A549 (cell line): ENCODE results near the gene PTPRJ. TPM values are rescaled to one million over a fixed set of nuclear protein-coding genes. Genes with fewer than 3 reads are reported as not detected.

Experiments
- ATAC-seq, 2 experiments: fragments of 200-7000 bp in 1 of 2; fragments of >200 bp in 1 of 2; cut with Nextera tagmentation in 1 of 2; cut with Tn5 transposase in 1 of 2; 3 replicates each; pipeline versions ENCODE4 v1.8.0 to v1.9.1; 2018 to 2020; ENCODE audit warnings: mild to moderate bottlenecking in 1 of 2, moderate library complexity in 1 of 2
- CTCF ChIA-PET: fragments of 300-600 bp; sonication (Branson Sonifier 250); formaldehyde crosslinking; extraction: SDS; loops from one replicate; lab custom pipeline; 2021; ENCODE audit warnings: antibody characterized with exemption, inconsistent platforms; lab: Yijun Ruan, JAX
- POLR2A ChIA-PET: fragments of 350-600 bp; formaldehyde crosslinking; extraction: SDS; loops from one replicate; lab custom pipeline; 2021; ENCODE audit warnings: antibody characterized with exemption, inconsistent platforms; lab: Yijun Ruan, JAX
- DNase-seq, 2 experiments: peaks; one replicate each; pipeline versions ENCODE4 v3.0.0 to v3.0.0-alpha.2; 2011 to 2016; ENCODE audit warnings: low read depth in 1 of 2, low spot score in 1 of 2
- FAIRE-seq: peaks from 2 replicates; lab custom pipeline; 2011; peaks lifted over from hg19 to GRCh38; lab: Jason Lieb, UNC
- H3K27ac ChIP-seq, 2 experiments: fragments of >200 bp; sonication (Bioruptor Twin); formaldehyde crosslinking; 3 replicates each; pipeline ENCODE4 v1.5.1; 2016 to 2017
- H3K4me1 ChIP-seq: fragments of >200 bp; sonication (Bioruptor Twin); formaldehyde crosslinking; 3 replicates; pipeline ENCODE4 v1.6.1; 2016
- H3K4me2 ChIP-seq: fragments of >200 bp; sonication (Bioruptor Twin); formaldehyde crosslinking; 3 replicates; pipeline ENCODE4 v1.6.1; 2016
- H3K4me3 ChIP-seq: fragments of >200 bp; sonication (Bioruptor Twin); formaldehyde crosslinking; 3 replicates; pipeline ENCODE4 v1.5.1; 2016
- H3K9me3 ChIP-seq: fragments of >200 bp; sonication (Bioruptor Twin); formaldehyde crosslinking; 3 replicates; pipeline ENCODE4 v1.6.1; 2016
- EHMT2 ChIP-seq: fragments of 200-600 bp; sonication (generic); IDR thresholded peaks from 2 replicates; pipeline ENCODE4 v1.6.1; 2016; ENCODE audit warnings: antibody characterized with exemption, low read depth, mild to moderate bottlenecking, moderate library complexity
- EP300 ChIP-seq, 2 experiments: fragments of >200 bp; sonication (Bioruptor Twin); formaldehyde crosslinking; IDR thresholded peaks; 2 replicates in 1 of 2; 3 replicates in 1 of 2; pipeline ENCODE4 v1.6.1; 2016 to 2017
- HEYL ChIP-seq: fragments of 250-450 bp; sonication (Bioruptor Pico); IDR thresholded peaks from 2 replicates; pipeline ENCODE4 v1.8.0; 2021; ENCODE audit warnings: mild to moderate bottlenecking, moderate library complexity
- HOXB13 ChIP-seq: fragments of 250-450 bp; sonication (Bioruptor Pico); IDR thresholded peaks from 2 replicates; pipeline ENCODE4 v1.5.0; 2020; ENCODE audit warnings: low read depth, mild to moderate bottlenecking, moderate library complexity
- HOXB5 ChIP-seq: fragments of 250-450 bp; sonication (Bioruptor Pico); IDR thresholded peaks from 2 replicates; pipeline ENCODE4 v1.5.0; 2020; ENCODE audit warnings: mild to moderate bottlenecking, moderate library complexity
- JUN ChIP-seq, 2 experiments: fragments of >200 bp; sonication (Bioruptor Twin); formaldehyde crosslinking; IDR thresholded peaks; 2 replicates in 1 of 2; 3 replicates in 1 of 2; pipeline ENCODE4 v1.6.1; 2016 to 2017
- KDM1A ChIP-seq: fragments of 200-600 bp; sonication (generic); IDR thresholded peaks from 2 replicates; pipeline ENCODE4 v1.6.1; 2016; ENCODE audit warnings: low read depth, mild to moderate bottlenecking
- MAFK ChIP-seq: fragments of 450-650 bp; IDR thresholded peaks from 2 replicates; pipeline ENCODE4 v1.6.1; 2014; ENCODE audit not compliant: partially characterized antibody
- MAX ChIP-seq: IDR thresholded peaks from 2 replicates; pipeline ENCODE4 v1.6.1; 2012
- NR3C1 ChIP-seq: fragments of >200 bp; sonication (Bioruptor Twin); formaldehyde crosslinking; IDR thresholded peaks from 3 replicates; pipeline ENCODE4 v1.6.1; 2017
- RAD21 ChIP-seq, 2 experiments: fragments of >200 bp in 1 of 2; sonication (Bioruptor Twin) in 1 of 2; formaldehyde crosslinking in 1 of 2; IDR thresholded peaks in 1 of 2; conservative IDR thresholded peaks in 1 of 2; 2 replicates in 1 of 2; 3 replicates in 1 of 2; pipeline ENCODE4 v1.6.1; 2012 to 2018; ENCODE audit warnings: inconsistent platforms in 1 of 2
- RARB ChIP-seq: fragments of 250-450 bp; sonication (Bioruptor Pico); IDR thresholded peaks from 2 replicates; pipeline ENCODE4 v1.8.0; 2021; ENCODE audit warnings: mild to moderate bottlenecking, moderate library complexity
- RCOR1 ChIP-seq: fragments of 150-350 bp; IDR thresholded peaks from 2 replicates; pipeline ENCODE4 v1.6.1; 2014; ENCODE audit warnings: antibody characterized with exemption, low read length, low read depth
- SMC3 ChIP-seq: fragments of >200 bp; sonication (Bioruptor Twin); formaldehyde crosslinking; IDR thresholded peaks from 3 replicates; pipeline ENCODE4 v1.6.1; 2018; ENCODE audit warnings: inconsistent platforms
- TP53 ChIP-seq: fragments of 250-450 bp; sonication (Bioruptor Pico); IDR thresholded peaks from 2 replicates; pipeline ENCODE4 v1.5.0; 2021; ENCODE audit warnings: mild to moderate bottlenecking, moderate library complexity
- ZC3H11A ChIP-seq: fragments of 450-650 bp; IDR thresholded peaks from 2 replicates; pipeline ENCODE4 v1.6.1; 2014; ENCODE audit warnings: antibody characterized with exemption, mild to moderate bottlenecking
- WGBS: methylation state at CpG from one replicate; pipeline ENCODE4 v1.1.6; 2017; ENCODE audit errors: missing lambda C conversion rate; 5-methylcytosine and 5-hydroxymethylcytosine counted together
- polyA plus RNA-seq, 4 experiments: library from polyadenylated mRNA; depleted of rRNA in 3 of 4; stranded (reverse); fragments of >200 nt; fragmentation: RNase III in 1 of 4; extraction: RNeasy Plus Mini Kit Qiagen cat#74134 plus additional on column Dnase treatment in 1 of 4; gene quantifications; 2 replicates in 3 of 4; 3 replicates in 1 of 4; pipeline ENCODE4 v1.2.3, GENCODE V29; 2011 to 2017
- TF ChIP-seq, protein P1 (sequence below): fragments of >200 bp; sonication (Bioruptor Twin); formaldehyde crosslinking; IDR thresholded peaks from 3 replicates; pipeline ENCODE4 v1.5.1; 2016
- TF ChIP-seq, protein P2 (sequence below): fragments of 200-600 bp; sonication (generic); IDR thresholded peaks from 2 replicates; pipeline ENCODE4 v1.6.1; 2016; ENCODE audit warnings: antibody characterized with exemption, mild to moderate bottlenecking, moderate library complexity
- TF ChIP-seq, protein P3 (sequence below): IDR thresholded peaks from 2 replicates; pipeline ENCODE4 v1.6.1; 2012; ENCODE audit warnings: low read depth, borderline replicate concordance

The PTPRJ gene
- polyA plus RNA-seq, 2 of the 4 experiments (the other 2 are of a cell fraction): 30.3 to 50.5 TPM

- H3K27ac ChIP-seq: peak overlapping the region; percentile 64 to 84
- WGBS: 59% methylated on average over 4 of the region's 4 CpGs
- FAIRE-seq (no peak), ATAC-seq (peak; percentile 26 to 28; a peak in 5 of 6 replicates), DNase-seq (no peak)
- H3K4me1 ChIP-seq: peaks cover 94% of the 10 kb centered on the region
- no peak overlapping the region for H3K4me3 ChIP-seq
- H3K9me3 ChIP-seq: no peaks in the 10 kb centered on the region
- TF ChIP-seq EHMT2: no peak
- TF ChIP-seq, protein P1, sequence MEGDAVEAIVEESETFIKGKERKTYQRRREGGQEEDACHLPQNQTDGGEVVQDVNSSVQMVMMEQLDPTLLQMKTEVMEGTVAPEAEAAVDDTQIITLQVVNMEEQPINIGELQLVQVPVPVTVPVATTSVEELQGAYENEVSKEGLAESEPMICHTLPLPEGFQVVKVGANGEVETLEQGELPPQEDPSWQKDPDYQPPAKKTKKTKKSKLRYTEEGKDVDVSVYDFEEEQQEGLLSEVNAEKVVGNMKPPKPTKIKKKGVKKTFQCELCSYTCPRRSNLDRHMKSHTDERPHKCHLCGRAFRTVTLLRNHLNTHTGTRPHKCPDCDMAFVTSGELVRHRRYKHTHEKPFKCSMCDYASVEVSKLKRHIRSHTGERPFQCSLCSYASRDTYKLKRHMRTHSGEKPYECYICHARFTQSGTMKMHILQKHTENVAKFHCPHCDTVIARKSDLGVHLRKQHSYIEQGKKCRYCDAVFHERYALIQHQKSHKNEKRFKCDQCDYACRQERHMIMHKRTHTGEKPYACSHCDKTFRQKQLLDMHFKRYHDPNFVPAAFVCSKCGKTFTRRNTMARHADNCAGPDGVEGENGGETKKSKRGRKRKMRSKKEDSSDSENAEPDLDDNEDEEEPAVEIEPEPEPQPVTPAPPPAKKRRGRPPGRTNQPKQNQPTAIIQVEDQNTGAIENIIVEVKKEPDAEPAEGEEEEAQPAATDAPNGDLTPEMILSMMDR: no peak
- TF ChIP-seq MAX: no peak
- no peak for TF ChIP-seq NR3C1
- no peak for TF ChIP-seq HOXB13 (CRISPR knock-in tag)
- TF ChIP-seq RARB (CRISPR knock-in tag): no peak
- TF ChIP-seq HEYL (CRISPR knock-in tag): no peak
- TF ChIP-seq SMC3: no peak
- TF ChIP-seq KDM1A: no peak
- TF ChIP-seq, protein P2, sequence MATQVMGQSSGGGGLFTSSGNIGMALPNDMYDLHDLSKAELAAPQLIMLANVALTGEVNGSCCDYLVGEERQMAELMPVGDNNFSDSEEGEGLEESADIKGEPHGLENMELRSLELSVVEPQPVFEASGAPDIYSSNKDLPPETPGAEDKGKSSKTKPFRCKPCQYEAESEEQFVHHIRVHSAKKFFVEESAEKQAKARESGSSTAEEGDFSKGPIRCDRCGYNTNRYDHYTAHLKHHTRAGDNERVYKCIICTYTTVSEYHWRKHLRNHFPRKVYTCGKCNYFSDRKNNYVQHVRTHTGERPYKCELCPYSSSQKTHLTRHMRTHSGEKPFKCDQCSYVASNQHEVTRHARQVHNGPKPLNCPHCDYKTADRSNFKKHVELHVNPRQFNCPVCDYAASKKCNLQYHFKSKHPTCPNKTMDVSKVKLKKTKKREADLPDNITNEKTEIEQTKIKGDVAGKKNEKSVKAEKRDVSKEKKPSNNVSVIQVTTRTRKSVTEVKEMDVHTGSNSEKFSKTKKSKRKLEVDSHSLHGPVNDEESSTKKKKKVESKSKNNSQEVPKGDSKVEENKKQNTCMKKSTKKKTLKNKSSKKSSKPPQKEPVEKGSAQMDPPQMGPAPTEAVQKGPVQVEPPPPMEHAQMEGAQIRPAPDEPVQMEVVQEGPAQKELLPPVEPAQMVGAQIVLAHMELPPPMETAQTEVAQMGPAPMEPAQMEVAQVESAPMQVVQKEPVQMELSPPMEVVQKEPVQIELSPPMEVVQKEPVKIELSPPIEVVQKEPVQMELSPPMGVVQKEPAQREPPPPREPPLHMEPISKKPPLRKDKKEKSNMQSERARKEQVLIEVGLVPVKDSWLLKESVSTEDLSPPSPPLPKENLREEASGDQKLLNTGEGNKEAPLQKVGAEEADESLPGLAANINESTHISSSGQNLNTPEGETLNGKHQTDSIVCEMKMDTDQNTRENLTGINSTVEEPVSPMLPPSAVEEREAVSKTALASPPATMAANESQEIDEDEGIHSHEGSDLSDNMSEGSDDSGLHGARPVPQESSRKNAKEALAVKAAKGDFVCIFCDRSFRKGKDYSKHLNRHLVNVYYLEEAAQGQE: no peak
- TF ChIP-seq RAD21 (conservative IDR thresholded peaks at IDR 0.05 in 1 of 2, IDR thresholded peaks at IDR 0.05 in 1 of 2): no peak
- TF ChIP-seq ZC3H11A: no peak
- no peak for TF ChIP-seq EP300 (IDR thresholded peaks at IDR 0.05)
- H3K4me2 ChIP-seq: peak overlapping the region; percentile 55
- ChIA-PET CTCF (interaction anchor here (1.0 to 3.8 kb wide), 4 partner anchors 8 to 72 kb away, joined by 3 to 13 read pairs (median 4); no protein-coding TSS in a partner anchor), POLR2A (interaction anchor here (1.0 to 1.8 kb wide), 3 partner anchors 12 to 26 kb away, joined by 3 to 5 read pairs (median 3); partner anchors contain the start of gene PTPRJ)
Measured at GRCh38 chr11:48005831-48006270, 25.5 kb downstream of the PTPRJ start.

DNA sequence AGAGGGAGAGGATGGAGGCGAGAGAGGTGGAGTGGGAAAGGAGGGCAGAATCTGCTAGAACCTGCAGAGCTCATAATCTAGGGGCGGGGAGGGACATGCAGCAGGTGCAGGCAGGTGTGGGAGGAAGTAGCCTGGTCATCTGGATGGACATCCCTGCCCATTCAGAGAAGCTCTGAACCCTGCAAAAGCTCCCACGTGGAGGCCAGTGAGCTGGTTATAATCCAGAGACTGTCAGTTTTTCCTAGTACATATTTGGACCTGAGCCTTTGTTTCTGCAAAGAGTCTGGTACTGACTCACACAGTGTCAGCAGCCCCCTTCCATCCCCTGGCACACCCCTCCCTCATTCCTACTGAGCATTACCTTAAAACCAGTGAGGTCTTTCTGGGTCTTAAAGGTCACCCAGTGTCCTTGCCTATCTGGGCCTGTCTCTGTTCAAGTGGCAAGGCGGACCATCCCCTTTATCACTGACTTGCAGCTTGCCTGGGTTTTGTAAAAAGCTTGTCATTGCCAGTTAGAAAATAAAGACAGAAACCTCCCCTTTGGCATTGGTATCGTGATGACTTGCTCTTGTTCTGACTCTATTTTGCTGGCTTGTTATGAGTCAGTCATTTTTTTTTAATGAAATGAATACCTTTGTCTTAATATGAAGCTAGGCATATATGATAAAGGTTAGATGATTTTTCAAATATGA is 26.1 kb downstream of the PTPRJ start:
- Histone ChIP-seq H3K4me1 (peaks cover 94% of the 10 kb centered on the region), H3K27ac (peak overlapping the region; percentile 64 to 84), H3K9me3 (no peaks in the 10 kb centered on the region), H3K4me2 (peak overlapping the region; percentile 55), H3K4me3 (no peak overlapping the region)
- no peak for TF ChIP-seq TP53 (CRISPR knock-in tag)
- TF ChIP-seq RAD21 (conservative IDR thresholded peaks at IDR 0.05 in 1 of 2, IDR thresholded peaks at IDR 0.05 in 1 of 2): 0 out of 5 replicates have a peak, but pooled peaks of 1 of the 2 experiments have one; percentile 7
- no peak for TF ChIP-seq RCOR1
- TF ChIP-seq MAFK: peak; percentile 29
- peak; percentile 36; the same call in 1 of the 2 replicates for TF ChIP-seq MAX
- TF ChIP-seq JUN (IDR thresholded peaks at IDR 0.05): 0 out of 5 replicates have a peak, but pooled peaks of 1 of the 2 experiments have one; percentile 17
- TF ChIP-seq, protein P3, sequence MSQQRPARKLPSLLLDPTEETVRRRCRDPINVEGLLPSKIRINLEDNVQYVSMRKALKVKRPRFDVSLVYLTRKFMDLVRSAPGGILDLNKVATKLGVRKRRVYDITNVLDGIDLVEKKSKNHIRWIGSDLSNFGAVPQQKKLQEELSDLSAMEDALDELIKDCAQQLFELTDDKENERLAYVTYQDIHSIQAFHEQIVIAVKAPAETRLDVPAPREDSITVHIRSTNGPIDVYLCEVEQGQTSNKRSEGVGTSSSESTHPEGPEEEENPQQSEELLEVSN: no peak
- no peak for TF ChIP-seq HOXB5
- WGBS: 46% methylated on average over 5 of the region's 5 CpGs
- DNase-seq (no peak), FAIRE-seq (no peak), ATAC-seq (peak; percentile 47 to 68)
- ChIA-PET POLR2A (interaction anchor here (1.0 to 1.8 kb wide), 3 partner anchors 12 to 27 kb away, joined by 3 to 5 read pairs (median 3); partner anchors contain the start of gene PTPRJ), CTCF (interaction anchor here (0.9 to 3.8 kb wide), 5 partner anchors 9 to 72 kb away, joined by 3 to 13 read pairs (median 3); no protein-coding TSS in a partner anchor)
